ENCODE data around the gene SEPTIN8. TPM values are rescaled to one million over a fixed set of nuclear protein-coding genes. Genes with fewer than 3 reads are reported as not detected.
A peak's percentile ranks its signal among the peaks of the same experiment; 100 is the strongest.

SEPTIN8 gene
- total RNA-seq, 1 donor from 2014 or later = 38.1 TPM

DNA sequence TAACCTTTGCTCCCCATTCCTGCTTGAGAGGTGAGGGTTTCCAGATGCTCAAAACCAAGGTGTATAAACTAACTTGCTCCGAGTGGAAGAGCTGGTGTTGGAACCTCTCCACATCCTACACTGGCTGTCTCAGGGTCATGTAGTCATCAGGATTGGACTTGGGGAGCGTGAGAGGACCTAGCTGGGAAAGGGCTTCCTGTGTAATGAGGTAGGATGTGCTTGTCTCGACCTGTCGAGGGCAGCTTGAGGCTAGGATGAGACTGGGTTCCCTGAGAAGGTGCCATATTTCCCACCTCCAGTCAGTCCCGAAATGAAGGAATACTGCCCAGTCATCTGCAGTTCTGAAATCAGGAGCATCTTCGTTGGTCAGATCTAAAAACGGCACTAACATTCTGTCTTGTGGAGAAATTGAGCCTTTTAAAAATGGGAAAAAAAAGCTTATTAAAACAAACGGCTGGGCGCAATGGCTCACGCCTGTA lies 28.5 kb downstream of the SEPTIN8 start:
- no peak overlapping the region for H3K4me3 ChIP-seq (ENCODE audit: low read depth, low read length)
- TF ChIP-seq, protein P1, sequence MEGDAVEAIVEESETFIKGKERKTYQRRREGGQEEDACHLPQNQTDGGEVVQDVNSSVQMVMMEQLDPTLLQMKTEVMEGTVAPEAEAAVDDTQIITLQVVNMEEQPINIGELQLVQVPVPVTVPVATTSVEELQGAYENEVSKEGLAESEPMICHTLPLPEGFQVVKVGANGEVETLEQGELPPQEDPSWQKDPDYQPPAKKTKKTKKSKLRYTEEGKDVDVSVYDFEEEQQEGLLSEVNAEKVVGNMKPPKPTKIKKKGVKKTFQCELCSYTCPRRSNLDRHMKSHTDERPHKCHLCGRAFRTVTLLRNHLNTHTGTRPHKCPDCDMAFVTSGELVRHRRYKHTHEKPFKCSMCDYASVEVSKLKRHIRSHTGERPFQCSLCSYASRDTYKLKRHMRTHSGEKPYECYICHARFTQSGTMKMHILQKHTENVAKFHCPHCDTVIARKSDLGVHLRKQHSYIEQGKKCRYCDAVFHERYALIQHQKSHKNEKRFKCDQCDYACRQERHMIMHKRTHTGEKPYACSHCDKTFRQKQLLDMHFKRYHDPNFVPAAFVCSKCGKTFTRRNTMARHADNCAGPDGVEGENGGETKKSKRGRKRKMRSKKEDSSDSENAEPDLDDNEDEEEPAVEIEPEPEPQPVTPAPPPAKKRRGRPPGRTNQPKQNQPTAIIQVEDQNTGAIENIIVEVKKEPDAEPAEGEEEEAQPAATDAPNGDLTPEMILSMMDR (conservative IDR thresholded peaks at IDR 0.05; ENCODE audit: low read depth, low read length) = no peak
- DNase-seq (ENCODE audit: low read depth) = no peak

DNA sequence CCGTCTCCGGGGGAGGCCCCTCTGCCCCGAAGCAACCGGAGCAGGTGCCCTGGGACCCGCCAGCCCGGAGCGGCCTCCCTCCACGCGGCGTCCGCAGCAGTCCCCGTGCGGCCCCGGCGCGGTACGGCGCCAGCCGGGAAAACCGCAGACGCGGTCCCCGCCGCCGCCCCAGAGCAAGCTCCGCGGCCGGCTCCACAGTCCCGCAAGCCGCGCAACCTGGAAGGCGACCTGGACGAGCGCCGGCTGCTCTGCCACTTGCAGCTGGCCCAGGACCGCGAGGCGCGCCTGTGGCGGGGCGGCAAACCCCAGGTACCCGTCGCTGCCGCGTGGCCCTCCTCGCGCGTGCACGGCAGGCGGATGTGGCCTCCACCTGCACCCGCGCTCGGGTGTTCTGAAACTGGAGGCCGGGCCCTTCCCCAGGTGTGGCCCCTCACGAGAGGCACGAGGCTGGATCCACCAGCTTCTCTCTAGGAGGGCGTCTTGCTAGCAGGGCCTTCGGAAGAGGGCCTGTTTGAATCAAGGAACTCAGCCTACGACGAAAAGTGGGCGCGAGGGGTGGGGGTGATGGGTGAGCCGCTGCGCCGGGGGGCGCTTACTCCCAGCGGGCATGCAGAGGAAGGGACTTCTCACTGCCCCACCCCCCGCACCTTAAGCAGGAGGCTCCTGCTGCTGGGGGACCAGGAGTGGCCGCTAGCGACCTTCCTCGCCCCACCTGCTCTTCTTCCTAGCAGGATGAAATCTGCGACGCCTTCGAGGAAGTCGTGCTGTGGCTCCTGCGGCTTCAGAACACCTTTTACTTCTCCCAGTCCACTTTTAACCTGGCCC lies 29.2 kb downstream of the SEPTIN8 start:
- peak overlapping the region; percentile 58 for H3K4me3 ChIP-seq (ENCODE audit: low read depth, low read length)
- TF ChIP-seq, protein P1 (conservative IDR thresholded peaks at IDR 0.05; ENCODE audit: low read depth, low read length) = no peak
- DNase-seq (ENCODE audit: low read depth) = no peak

DNA sequence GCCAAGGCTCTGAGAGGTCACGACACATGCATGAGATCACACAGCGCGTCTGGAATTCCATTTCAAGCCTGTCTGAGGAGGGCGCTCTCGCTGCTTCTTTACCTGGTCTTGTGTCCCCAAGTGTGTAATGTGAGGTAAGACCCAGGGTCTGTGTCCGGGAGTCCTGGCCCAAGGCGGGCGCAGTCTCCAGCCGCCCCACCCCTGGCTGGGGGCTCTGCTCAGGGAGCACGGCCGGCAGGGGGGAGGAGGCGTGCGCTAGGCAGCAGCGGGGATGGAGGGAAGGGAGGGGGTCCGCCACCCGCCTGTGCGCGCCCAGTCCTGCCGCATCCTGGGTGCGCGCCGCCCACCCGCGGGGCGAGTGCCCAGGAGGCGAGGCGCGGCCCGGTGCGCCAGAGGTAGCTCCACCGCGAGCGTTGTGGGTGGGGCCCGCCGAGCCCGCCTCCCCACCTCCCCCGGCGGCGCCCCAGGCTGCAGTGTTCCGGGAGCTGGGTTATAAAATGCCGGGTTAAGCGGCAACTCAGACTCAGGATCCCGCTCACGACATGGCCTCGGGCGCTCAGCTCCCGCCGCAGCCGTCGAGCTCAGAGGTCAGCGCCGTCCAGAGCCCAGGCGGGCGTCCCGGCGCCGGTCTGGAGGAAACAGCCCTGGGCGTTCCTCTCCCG lies 30.0 kb downstream of the SEPTIN8 start, which contains the start of gene CCNI2:
Gene CCNI2 (plus strand): TSS at position 473 of the 662 bp plus-strand sequence. CDS start 70 bp downstream, at position 543.
- peak within 1 kb of the TSS; percentile 58 for H3K4me3 ChIP-seq (ENCODE audit: low read depth, low read length)
- DNase-seq (ENCODE audit: low read depth) = no peak

DNA sequence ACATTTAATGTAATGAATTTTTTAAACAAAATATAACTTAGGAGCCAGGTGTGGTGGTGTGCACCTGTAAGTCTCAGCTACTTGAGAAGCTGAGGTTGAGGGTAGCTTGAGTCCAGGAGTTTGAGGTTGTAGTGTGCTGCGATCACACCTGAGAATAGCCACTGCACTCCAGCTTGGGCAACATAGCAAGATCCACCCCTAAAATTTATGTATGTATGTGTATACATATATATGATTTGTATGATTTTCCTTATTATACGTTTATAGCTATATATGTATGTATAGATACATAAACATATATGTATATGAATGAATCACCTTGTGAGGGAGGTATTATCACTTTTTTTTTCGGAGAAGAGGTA lies 30.5 kb downstream of the SEPTIN8 start:
- no peak for DNase-seq (ENCODE audit: low read depth)
- peak overlapping the region; percentile 58 for H3K4me3 ChIP-seq (ENCODE audit: low read depth, low read length)
- TF ChIP-seq, protein P1 (conservative IDR thresholded peaks at IDR 0.05; ENCODE audit: low read depth, low read length) = no peak

More for the DNA sequence above, 30.0 kb downstream of the SEPTIN8 start, which contains the start of gene CCNI2:
- TF ChIP-seq, protein P1 (conservative IDR thresholded peaks at IDR 0.05; ENCODE audit: low read depth, low read length) = peak; percentile 69

DNA sequence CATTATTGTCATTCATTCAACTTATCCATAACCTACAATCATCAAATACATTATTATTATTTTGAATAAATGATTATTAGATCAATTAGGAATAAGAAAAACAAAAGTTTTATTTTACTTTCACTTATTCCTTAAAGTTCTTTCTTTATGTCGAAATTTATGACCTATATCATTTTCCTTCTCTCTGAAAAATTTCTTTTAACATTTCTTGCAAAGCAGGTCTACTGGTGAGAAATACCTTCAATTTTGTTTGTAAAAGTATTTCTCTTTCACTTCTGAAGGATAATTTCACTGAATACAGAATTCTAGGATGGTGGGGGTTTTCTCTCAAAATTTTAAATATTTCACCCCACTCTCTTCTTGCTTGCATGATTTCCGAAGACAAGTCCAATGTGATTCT lies 32.4 kb downstream of the SEPTIN8 start:
- no peak for DNase-seq (ENCODE audit: low read depth)
- no peak overlapping the region for H3K4me3 ChIP-seq (ENCODE audit: low read depth, low read length)
- TF ChIP-seq, protein P1 (conservative IDR thresholded peaks at IDR 0.05; ENCODE audit: low read depth, low read length) = no peak

DNA sequence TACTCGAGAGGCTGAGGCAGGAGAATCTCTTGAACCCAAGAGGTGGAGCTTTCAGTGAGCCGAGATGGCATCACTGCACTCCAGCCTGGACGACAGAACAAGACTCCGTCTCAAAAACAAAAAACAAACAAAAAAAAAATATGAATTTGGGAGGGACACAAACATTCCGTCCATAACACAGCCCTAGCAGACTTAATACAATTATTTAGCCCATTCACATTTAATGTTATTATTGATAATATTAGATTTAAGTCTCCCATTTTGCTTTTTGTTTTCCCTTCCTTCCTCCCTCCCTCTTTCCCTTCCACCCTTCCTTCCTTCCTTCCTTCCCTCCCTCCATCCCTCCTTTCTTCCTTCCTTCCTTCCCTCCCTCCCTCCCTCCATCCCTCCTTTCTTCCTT lies 34.4 kb downstream of the SEPTIN8 start:
- TF ChIP-seq, protein P1 (conservative IDR thresholded peaks at IDR 0.05; ENCODE audit: low read depth, low read length) = no peak
- no peak overlapping the region for H3K4me3 ChIP-seq (ENCODE audit: low read depth, low read length)
- no peak for DNase-seq (ENCODE audit: low read depth)

All from epithelial cell of proximal tubule (primary cell).